Measurements from ENCODE around the gene PI4K2B. TPM values are rescaled to one million over a fixed set of nuclear protein-coding genes. Genes with fewer than 3 reads are reported as not detected.
"Not testable (repeated sequence)": the region's sequence is repeated elsewhere in the genome, so short reads cannot be mapped to it uniquely, and the experiment has no call there.

Gene PI4K2B
- polyA plus RNA-seq, 1 donor (not counting 4 experiments of a cell fraction or from before 2014, with no cell fraction given), result 16.7 TPM

DNA sequence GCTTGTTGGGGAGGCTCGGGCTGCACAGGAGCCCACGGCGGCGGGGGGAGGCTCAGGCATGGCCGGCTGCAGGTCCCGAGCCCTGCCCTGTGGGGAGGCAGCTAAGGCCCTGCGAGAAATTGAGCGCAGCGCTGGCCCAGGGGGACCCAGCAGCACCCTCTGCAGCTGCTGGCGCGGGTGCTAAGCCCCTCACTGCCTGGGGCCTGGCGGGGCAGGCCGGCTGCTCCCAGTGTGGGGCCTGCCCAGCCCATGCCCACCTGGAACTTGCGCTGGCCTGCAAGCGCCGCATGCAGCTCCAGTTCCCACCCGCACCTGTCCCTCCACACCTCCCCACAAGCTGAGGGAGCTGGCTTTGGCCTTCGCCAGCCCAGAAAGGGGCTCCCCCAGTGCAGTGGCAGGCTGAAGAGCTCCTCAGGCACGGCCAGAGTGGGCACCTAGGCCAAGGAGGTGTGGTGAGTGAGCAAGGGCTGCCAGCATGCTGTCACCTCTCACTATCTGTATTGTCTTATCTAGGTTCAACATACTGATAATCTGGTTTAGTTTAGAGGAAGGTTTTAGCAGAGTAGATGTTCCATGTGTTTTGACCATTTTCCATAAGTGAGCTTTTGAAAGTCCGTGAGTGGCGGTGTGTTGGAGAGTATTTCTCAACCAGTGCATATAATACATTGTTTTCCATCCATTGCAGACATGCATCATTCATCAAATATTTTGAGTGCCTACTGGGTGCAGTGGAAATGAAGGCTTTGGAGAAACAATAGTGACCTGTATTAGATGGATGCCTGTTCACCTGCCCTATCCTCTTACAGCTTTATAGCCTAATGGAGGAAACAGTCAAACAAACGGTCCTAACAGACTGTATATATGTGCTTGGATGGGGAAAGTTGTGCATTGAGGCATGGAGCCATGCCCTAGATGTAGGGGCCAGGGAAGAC is 13.1 kb downstream of the PI4K2B start:
- Histone ChIP-seq H3K9ac (ENCODE audit: control insufficient read depth, extremely low read depth, insufficient read depth, low read length) (no peak overlapping the region), H3K9me3 (ENCODE audit: control insufficient read depth, low read depth, low read length) (no peaks in the 10 kb centered on the region), H3K9me1 (ENCODE audit: control insufficient read depth, extremely low read depth, insufficient read depth, low read length) (no peaks in the 10 kb centered on the region), H3K4me2 (ENCODE audit: control insufficient read depth, extremely low read depth, insufficient read depth, low read depth, low read length) (no peak overlapping the region), H3K4me3 (ENCODE audit: control insufficient read depth in 2 of 3, extremely low read depth in 1 of 3, insufficient read depth in 2 of 3, low read depth in 1 of 3, low read length in 3 of 3) (no peak overlapping the region), H3K79me2 (ENCODE audit: control insufficient read depth, insufficient read depth, low read length) (peaks cover 46% of the 10 kb centered on the region), H3K36me3 (ENCODE audit: control insufficient read depth in 2 of 2, extremely low read depth in 1 of 2, insufficient read depth in 2 of 2, low read length in 2 of 2) (no peaks in the 10 kb centered on the region), H3K27ac (ENCODE audit: control insufficient read depth, insufficient read depth, low read length) (no peak overlapping the region), H3K27me3 (ENCODE audit: control insufficient read depth, extremely low read depth, insufficient read depth, low read length) (no peaks in the 10 kb centered on the region), H2AFZ (ENCODE audit: control insufficient read depth, low read length) (no peak overlapping the region), H3K4me1 (ENCODE audit: control insufficient read depth, extremely low read depth, insufficient read depth, low read length) (no peaks in the 10 kb centered on the region), H4K20me1 (ENCODE audit: control insufficient read depth, extremely low read depth, insufficient read depth, low read length) (no peaks in the 10 kb centered on the region)
- DNase-seq (ENCODE audit: low read depth, low spot score) (no peak), FAIRE-seq (no peak)
- TF ChIP-seq, protein P1, sequence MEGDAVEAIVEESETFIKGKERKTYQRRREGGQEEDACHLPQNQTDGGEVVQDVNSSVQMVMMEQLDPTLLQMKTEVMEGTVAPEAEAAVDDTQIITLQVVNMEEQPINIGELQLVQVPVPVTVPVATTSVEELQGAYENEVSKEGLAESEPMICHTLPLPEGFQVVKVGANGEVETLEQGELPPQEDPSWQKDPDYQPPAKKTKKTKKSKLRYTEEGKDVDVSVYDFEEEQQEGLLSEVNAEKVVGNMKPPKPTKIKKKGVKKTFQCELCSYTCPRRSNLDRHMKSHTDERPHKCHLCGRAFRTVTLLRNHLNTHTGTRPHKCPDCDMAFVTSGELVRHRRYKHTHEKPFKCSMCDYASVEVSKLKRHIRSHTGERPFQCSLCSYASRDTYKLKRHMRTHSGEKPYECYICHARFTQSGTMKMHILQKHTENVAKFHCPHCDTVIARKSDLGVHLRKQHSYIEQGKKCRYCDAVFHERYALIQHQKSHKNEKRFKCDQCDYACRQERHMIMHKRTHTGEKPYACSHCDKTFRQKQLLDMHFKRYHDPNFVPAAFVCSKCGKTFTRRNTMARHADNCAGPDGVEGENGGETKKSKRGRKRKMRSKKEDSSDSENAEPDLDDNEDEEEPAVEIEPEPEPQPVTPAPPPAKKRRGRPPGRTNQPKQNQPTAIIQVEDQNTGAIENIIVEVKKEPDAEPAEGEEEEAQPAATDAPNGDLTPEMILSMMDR (optimal IDR thresholded peaks at IDR 0.05 in 1 of 3, IDR thresholded peaks at IDR 0.05 in 1 of 3, conservative IDR thresholded peaks at IDR 0.05 in 1 of 3; ENCODE audit: extremely low read depth in 1 of 3, insufficient read depth in 2 of 3, low read length in 3 of 3), result no peak
- TF ChIP-seq EZH2 (IDR thresholded peaks at IDR 0.05; ENCODE audit: low read length), result no peak
- dilution Hi-C loops (cut with MboI; ENCODE audit: extremely low pct_ligation_motif_present, low sequenced_read_pairs), result no loop called here

DNA sequence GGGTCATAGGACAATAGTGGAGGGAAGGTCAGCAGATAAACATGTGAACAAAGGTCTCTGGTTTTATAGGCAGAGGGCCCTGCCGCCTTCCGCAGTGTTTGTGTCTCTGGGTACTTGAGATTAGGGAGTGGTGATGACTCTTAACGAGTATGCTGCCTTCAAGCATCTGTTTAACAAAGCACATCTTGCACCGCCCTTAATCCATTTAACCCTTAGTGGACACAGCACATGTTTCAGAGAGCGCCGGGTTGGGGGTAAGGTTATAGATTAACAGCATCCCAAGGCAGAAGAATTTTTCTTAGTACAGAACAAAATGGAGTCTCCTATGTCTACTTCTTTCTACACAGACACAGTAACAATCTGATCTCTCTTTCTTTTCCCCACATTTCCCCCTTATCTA is 15.0 kb downstream of the PI4K2B start:
- FAIRE-seq; H3K4me2 ChIP-seq (ENCODE audit: control insufficient read depth, extremely low read depth, insufficient read depth, low read depth, low read length); H3K27me3 ChIP-seq (ENCODE audit: control insufficient read depth, extremely low read depth, insufficient read depth, low read length); H3K36me3 ChIP-seq (ENCODE audit: control insufficient read depth in 2 of 2, extremely low read depth in 1 of 2, insufficient read depth in 2 of 2, low read length in 2 of 2); H3K27ac ChIP-seq (ENCODE audit: control insufficient read depth, insufficient read depth, low read length); H3K9me1 ChIP-seq (ENCODE audit: control insufficient read depth, extremely low read depth, insufficient read depth, low read length); H3K9me3 ChIP-seq (ENCODE audit: control insufficient read depth, low read depth, low read length); DNase-seq (ENCODE audit: low read depth, low spot score); H4K20me1 ChIP-seq (ENCODE audit: control insufficient read depth, extremely low read depth, insufficient read depth, low read length); H3K9ac ChIP-seq (ENCODE audit: control insufficient read depth, extremely low read depth, insufficient read depth, low read length); dilution Hi-C loops (cut with MboI; ENCODE audit: extremely low pct_ligation_motif_present, low sequenced_read_pairs); H3K4me3 ChIP-seq (ENCODE audit: control insufficient read depth in 2 of 3, extremely low read depth in 1 of 3, insufficient read depth in 2 of 3, low read depth in 1 of 3, low read length in 3 of 3); H2AFZ ChIP-seq (ENCODE audit: control insufficient read depth, low read length); H3K4me1 ChIP-seq (ENCODE audit: control insufficient read depth, extremely low read depth, insufficient read depth, low read length): not testable (repeated sequence)
- H3K79me2 ChIP-seq (ENCODE audit: control insufficient read depth, insufficient read depth, low read length), result peaks cover 46% of the 10 kb centered on the region

DNA sequence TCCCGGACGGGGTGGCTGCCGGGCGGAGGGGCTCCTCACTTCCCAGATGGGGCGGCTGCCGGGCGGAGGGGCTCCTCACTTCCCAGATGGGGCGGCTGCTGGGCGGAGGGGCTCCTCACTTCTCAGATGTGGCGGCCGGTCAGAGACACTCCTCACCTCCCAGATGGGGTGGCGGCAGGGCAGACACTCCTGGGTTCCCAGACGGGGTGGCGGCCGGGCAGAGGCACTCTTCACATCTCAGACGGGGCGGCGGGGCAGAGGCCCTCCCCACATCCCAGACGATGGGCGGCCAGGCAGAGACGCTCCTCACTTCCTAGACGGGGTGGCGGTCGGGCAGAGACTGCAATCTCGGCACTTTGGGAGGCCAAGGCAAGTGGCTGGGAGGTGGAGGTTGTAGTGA is 15.7 kb downstream of the PI4K2B start:
- H3K4me1 ChIP-seq (ENCODE audit: control insufficient read depth, extremely low read depth, insufficient read depth, low read length); DNase-seq (ENCODE audit: low read depth, low spot score); H3K4me2 ChIP-seq (ENCODE audit: control insufficient read depth, extremely low read depth, insufficient read depth, low read depth, low read length); FAIRE-seq; H3K9ac ChIP-seq (ENCODE audit: control insufficient read depth, extremely low read depth, insufficient read depth, low read length); H3K27ac ChIP-seq (ENCODE audit: control insufficient read depth, insufficient read depth, low read length); H2AFZ ChIP-seq (ENCODE audit: control insufficient read depth, low read length); H3K27me3 ChIP-seq (ENCODE audit: control insufficient read depth, extremely low read depth, insufficient read depth, low read length); H4K20me1 ChIP-seq (ENCODE audit: control insufficient read depth, extremely low read depth, insufficient read depth, low read length); H3K9me3 ChIP-seq (ENCODE audit: control insufficient read depth, low read depth, low read length); H3K4me3 ChIP-seq (ENCODE audit: control insufficient read depth in 2 of 3, extremely low read depth in 1 of 3, insufficient read depth in 2 of 3, low read depth in 1 of 3, low read length in 3 of 3); H3K9me1 ChIP-seq (ENCODE audit: control insufficient read depth, extremely low read depth, insufficient read depth, low read length); dilution Hi-C loops (cut with MboI; ENCODE audit: extremely low pct_ligation_motif_present, low sequenced_read_pairs); H3K36me3 ChIP-seq (ENCODE audit: control insufficient read depth in 2 of 2, extremely low read depth in 1 of 2, insufficient read depth in 2 of 2, low read length in 2 of 2): not testable (repeated sequence)
- peaks cover 49% of the 10 kb centered on the region for H3K79me2 ChIP-seq (ENCODE audit: control insufficient read depth, insufficient read depth, low read length)

All from keratinocyte (primary cell).